Measurements from ENCODE around the gene METTL25B.

- TF ChIP-seq CTCF (CRISPR knock-in tag; IDR thresholded peaks at IDR 0.05), result no peak
- no peak for TF ChIP-seq TCF7L2 (IDR thresholded peaks at IDR 0.05; ENCODE audit: low read depth, low read length)
- TF ChIP-seq SNAI1 (CRISPR knock-in tag; IDR thresholded peaks at IDR 0.05; ENCODE audit: borderline replicate concordance), result no peak
- TF ChIP-seq HMGXB4 (CRISPR knock-in tag; IDR thresholded peaks at IDR 0.05; ENCODE audit: borderline replicate concordance in 1 of 2, low read depth in 1 of 2), result no peak
- TF ChIP-seq ZNF274 (CRISPR knock-in tag; IDR thresholded peaks at IDR 0.05), result no peak
- TF ChIP-seq YY1 (IDR thresholded peaks at IDR 0.05; ENCODE audit: insufficient read depth, insufficient replicate concordance, low read depth, low read length), result no peak
These were observed 25.9 kb downstream of the METTL25B start for GRCh38 chr1:156754219-156754618.

All from HepG2 (cell line).